HCT116 (cell line): ENCODE results near the gene GTF2IRD1.
A peak's percentile ranks its signal among the peaks of the same experiment; 100 is the strongest.

Experiments used
- EZH2 ChIP-seq: fragments of 200-600 bp; sonication (generic); IDR thresholded peaks from 2 replicates; pipeline ENCODE4 v1.6.1; 2017; ENCODE audit warnings: antibody characterized with exemption, mixed run types
- EZH2phosphoT487 ChIP-seq: fragments of 200-600 bp; IDR thresholded peaks from 2 replicates; pipeline ENCODE4 v1.6.1; 2018; ENCODE audit warnings: antibody characterized with exemption, borderline replicate concordance
- POLR2A ChIP-seq: IDR thresholded peaks from 2 replicates; pipeline ENCODE4 v1.7.0; 2011; ENCODE audit warnings: borderline replicate concordance; ENCODE audit not compliant: insufficient read depth, insufficient read length; ENCODE audit errors: extremely low read depth
- POLR2AphosphoS5 ChIP-seq: IDR thresholded peaks from 2 replicates; pipeline ENCODE4 v1.6.1; 2011; ENCODE audit warnings: mild to moderate bottlenecking, low read depth, low read length, moderate library complexity
- RAD21 ChIP-seq: IDR thresholded peaks from 2 replicates; pipeline ENCODE4 v1.6.1; 2012; ENCODE audit warnings: low read depth, mild to moderate bottlenecking
- SP1 ChIP-seq: IDR thresholded peaks from 2 replicates; pipeline ENCODE4 v1.6.1; 2012; ENCODE audit warnings: low read depth
- ZNF274 ChIP-seq: fragments of 200-500 bp; sonication (Bioruptor generic); IDR thresholded peaks from 2 replicates; pipeline ENCODE4 v1.6.1; 2014; ENCODE audit warnings: mild to moderate bottlenecking, low read depth, low read length, inconsistent platforms
- TF ChIP-seq, protein P1 (sequence below), 3 experiments: fragments of 200-600 bp in 1 of 3; sonication (generic) in 1 of 3; IDR thresholded peaks in 2 of 3; conservative IDR thresholded peaks in 1 of 3; 2 replicates each; pipeline ENCODE4 v1.5.1; 2012 to 2017; ENCODE audit warnings: low read depth in 2 of 3, low read length in 2 of 3, antibody characterized with exemption in 1 of 3, borderline replicate concordance in 1 of 3, control low read depth in 1 of 3, mild to moderate bottlenecking in 1 of 3, mixed read lengths in 1 of 3, mixed run types in 1 of 3, moderate library complexity in 1 of 3; ENCODE audit not compliant: insufficient read depth in 1 of 3
- TF ChIP-seq, protein P2 (sequence below): IDR thresholded peaks from 2 replicates; pipeline ENCODE4 v1.6.1; 2012
- TF ChIP-seq, protein P3 (sequence below): IDR thresholded peaks from 2 replicates; pipeline ENCODE4 v1.6.1; 2012
- TF ChIP-seq, protein P4 (sequence below): IDR thresholded peaks from 2 replicates; pipeline ENCODE4 v1.6.1; 2012; ENCODE audit warnings: low read depth

DNA sequence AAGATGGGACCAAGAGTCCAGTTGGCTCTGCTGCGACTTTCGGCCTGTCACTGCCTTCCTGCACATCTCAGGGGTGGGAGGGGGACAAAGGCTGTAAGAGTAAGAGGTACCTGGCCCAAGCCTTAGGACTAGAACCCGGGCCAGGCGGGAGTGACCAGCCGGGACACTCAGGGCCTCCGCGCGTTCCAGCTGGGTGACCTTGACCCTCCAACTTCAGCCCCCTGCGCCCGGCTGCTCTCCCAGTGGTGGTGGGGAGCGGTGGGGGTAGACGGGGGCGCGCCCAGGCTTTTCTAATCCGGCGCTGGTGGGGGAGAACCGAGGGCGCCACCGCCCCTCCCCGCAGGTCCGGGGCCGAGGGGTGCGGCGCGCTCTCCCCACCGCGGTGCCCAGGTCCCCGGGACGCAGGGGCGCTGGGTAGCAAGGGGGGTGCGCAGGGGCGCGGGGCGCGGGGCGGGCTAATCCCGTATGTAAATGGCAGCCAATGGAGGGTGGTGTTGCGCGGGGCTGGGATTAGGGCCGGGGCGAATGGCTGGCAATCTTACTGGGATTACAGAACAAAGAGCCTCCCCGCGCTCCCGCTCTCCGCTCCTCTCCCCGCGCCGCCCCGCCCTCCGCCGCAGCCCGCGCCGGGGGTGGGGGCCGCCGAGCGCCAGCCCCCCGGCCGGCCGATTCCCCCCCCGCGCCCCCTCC lies at the start of gene GTF2IRD1:
- TF ChIP-seq, protein P1, sequence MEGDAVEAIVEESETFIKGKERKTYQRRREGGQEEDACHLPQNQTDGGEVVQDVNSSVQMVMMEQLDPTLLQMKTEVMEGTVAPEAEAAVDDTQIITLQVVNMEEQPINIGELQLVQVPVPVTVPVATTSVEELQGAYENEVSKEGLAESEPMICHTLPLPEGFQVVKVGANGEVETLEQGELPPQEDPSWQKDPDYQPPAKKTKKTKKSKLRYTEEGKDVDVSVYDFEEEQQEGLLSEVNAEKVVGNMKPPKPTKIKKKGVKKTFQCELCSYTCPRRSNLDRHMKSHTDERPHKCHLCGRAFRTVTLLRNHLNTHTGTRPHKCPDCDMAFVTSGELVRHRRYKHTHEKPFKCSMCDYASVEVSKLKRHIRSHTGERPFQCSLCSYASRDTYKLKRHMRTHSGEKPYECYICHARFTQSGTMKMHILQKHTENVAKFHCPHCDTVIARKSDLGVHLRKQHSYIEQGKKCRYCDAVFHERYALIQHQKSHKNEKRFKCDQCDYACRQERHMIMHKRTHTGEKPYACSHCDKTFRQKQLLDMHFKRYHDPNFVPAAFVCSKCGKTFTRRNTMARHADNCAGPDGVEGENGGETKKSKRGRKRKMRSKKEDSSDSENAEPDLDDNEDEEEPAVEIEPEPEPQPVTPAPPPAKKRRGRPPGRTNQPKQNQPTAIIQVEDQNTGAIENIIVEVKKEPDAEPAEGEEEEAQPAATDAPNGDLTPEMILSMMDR (IDR thresholded peaks at IDR 0.05 in 2 of 3, conservative IDR thresholded peaks at IDR 0.05 in 1 of 3; ENCODE audit: borderline replicate concordance in 1 of 3, insufficient read depth in 1 of 3, low read depth in 2 of 3, low read length in 2 of 3): no peak
- TF ChIP-seq POLR2AphosphoS5: no peak; the same call in 1 of the 2 replicates
- TF ChIP-seq, protein P2, sequence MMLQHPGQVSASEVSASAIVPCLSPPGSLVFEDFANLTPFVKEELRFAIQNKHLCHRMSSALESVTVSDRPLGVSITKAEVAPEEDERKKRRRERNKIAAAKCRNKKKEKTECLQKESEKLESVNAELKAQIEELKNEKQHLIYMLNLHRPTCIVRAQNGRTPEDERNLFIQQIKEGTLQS: no peak
- TF ChIP-seq EZH2: no peak
- no peak for TF ChIP-seq ZNF274
- no peak for TF ChIP-seq POLR2A
- no peak for TF ChIP-seq RAD21
- peak; percentile 58 for TF ChIP-seq SP1
- no peak for TF ChIP-seq EZH2phosphoT487
- TF ChIP-seq, protein P3, sequence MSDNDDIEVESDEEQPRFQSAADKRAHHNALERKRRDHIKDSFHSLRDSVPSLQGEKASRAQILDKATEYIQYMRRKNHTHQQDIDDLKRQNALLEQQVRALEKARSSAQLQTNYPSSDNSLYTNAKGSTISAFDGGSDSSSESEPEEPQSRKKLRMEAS: no peak; the same call in 1 of the 2 replicates
- TF ChIP-seq, protein P4, sequence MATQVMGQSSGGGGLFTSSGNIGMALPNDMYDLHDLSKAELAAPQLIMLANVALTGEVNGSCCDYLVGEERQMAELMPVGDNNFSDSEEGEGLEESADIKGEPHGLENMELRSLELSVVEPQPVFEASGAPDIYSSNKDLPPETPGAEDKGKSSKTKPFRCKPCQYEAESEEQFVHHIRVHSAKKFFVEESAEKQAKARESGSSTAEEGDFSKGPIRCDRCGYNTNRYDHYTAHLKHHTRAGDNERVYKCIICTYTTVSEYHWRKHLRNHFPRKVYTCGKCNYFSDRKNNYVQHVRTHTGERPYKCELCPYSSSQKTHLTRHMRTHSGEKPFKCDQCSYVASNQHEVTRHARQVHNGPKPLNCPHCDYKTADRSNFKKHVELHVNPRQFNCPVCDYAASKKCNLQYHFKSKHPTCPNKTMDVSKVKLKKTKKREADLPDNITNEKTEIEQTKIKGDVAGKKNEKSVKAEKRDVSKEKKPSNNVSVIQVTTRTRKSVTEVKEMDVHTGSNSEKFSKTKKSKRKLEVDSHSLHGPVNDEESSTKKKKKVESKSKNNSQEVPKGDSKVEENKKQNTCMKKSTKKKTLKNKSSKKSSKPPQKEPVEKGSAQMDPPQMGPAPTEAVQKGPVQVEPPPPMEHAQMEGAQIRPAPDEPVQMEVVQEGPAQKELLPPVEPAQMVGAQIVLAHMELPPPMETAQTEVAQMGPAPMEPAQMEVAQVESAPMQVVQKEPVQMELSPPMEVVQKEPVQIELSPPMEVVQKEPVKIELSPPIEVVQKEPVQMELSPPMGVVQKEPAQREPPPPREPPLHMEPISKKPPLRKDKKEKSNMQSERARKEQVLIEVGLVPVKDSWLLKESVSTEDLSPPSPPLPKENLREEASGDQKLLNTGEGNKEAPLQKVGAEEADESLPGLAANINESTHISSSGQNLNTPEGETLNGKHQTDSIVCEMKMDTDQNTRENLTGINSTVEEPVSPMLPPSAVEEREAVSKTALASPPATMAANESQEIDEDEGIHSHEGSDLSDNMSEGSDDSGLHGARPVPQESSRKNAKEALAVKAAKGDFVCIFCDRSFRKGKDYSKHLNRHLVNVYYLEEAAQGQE: no peak
